ENCODE data around the gene SNX4.

GRCh38 chr3:125431912-125432790 lies 87.9 kb downstream of the SNX4 start:
- TF ChIP-seq CTCF (IDR thresholded peaks at IDR 0.05; ENCODE audit: low read depth, low read length, poor library complexity, severe bottlenecking): no peak
- TF ChIP-seq EZH2phosphoT487 (IDR thresholded peaks at IDR 0.05; ENCODE audit: borderline replicate concordance, low read length): no peak

All from DOHH2 (cell line).